NCI-H1092 treated with DMSO at 0.1 percent for 48 hours (cell line): ENCODE results near the gene KLHL6.
A peak's percentile ranks its signal among the peaks of the same experiment; 100 is the strongest.
"Not testable (repeated sequence)": the region's sequence is repeated elsewhere in the genome, so short reads cannot be mapped to it uniquely, and the experiment has no call there.

Experiments
- DNase-seq: peaks from one replicate; lab custom pipeline; 2025; lab: John Stamatoyannopoulos, UW

Gene KLHL6

GRCh38 chr3:183448369-183449128, 107.0 kb downstream of the KLHL6 start:
- no peak for DNase-seq

DNA sequence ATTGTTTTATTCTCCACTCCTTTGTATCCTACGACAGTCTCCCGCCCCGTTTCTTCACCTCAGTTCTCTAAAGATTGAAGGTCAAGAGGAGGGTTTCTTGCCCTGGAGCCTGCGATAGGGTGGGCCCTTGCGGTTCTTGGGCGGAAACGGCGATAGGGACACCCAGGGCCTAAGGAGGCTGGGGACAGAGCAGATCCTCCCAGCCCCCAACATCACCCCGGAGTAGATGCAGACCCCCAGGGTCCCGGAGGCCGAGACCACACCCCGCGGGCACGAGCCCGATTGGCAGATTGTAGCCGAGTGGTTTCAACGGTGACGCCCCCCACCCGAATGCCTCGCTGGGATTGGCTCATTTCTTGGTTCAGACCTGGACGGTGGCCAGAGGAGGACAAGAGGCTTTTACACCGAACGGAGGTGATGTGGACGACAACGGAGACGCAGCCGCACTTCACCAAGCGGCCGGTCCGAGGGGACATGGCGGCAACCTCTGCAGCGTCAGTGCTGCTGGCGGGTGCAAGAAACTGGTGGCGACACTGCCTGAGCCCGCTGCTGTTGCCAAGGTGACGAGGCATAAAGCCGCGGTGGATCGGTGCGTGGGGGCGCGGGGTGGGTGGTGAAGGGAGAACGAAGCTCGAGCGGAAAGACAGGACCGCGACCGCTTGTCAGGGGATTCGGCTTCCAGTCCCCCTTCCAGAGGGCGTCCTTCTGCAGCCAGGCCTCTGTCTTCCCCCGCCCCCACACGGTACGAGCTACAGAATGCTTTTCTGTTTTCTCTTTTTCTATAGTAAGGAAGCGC, 108.1 kb downstream of the KLHL6 start:
- peak; percentile 91 for DNase-seq

GRCh38 chr3:183446838-183447205, 108.7 kb downstream of the KLHL6 start:
- no peak for DNase-seq

DNA sequence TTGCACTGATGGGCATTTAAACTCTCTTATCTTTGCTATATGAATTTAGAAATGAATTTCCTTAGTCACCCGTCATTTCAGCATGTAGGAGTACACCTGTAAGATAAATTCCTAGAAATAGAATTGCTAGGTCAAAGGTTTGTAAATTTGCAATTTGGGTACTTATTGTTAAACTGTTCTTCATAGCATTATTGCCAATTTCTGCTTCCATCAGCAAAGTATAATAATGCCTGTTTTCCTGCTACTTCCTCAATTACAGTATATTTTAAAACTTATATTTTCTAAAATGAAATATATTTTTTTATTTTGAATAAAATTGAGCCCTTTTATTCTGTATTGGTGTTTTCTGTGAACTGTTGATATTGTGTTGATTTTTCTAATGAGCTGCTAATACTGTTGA, 110.8 kb downstream of the KLHL6 start:
- no peak for DNase-seq

DNA sequence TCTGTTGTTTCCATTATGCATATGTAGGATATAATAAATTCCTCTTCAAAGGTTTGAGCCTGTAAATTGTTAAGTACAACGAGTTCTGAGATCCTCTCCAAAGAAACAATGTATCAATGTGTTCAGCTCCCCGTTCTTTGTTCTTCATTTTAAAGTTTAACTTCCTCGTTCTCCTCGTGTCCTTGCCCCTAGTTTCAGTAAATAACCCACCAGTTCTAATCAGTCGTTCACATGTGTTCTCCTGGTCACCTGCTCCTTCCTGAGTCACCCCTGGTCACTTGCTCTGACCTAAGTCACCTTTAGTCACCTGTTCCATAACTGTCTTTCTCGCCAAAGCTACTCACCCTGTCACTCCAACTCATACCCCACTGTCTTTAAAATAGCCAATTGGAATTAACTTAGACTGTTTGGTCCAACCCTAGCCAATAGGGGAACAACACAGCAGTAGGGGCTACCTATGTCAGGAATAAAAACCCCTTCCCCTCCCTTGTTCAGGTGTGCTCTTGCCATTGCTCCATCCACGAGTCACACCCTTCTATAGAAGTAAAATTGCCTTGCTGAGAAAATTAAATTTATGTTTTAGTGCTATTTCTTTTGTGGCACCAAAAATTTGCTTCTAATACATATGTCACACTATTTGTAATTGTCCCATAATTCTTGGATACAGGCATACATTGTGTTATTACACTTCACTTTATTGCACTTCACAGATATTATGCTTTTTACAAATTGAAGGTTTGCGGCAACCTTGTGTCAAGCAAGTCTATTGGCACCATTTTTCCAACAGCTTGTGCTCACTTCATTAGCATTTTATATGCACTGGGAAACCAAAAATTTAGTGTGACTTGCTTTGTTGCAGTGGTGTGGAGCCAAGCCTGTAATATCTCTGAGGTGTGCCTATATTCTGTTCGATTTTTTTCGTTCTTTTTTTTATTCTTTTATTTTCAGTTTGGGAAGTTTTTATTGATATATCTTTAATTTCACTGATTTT, 111.8 kb downstream of the KLHL6 start:
- DNase-seq, result no peak

GRCh38 chr3:183442994-183443393, 112.5 kb downstream of the KLHL6 start:
- DNase-seq, result no peak

- not testable (repeated sequence) for DNase-seq
Measured at GRCh38 chr3:183440521-183440920, 115.0 kb downstream of the KLHL6 start.

GRCh38 chr3:183439515-183439914, 116.0 kb downstream of the KLHL6 start:
- no peak for DNase-seq

DNA sequence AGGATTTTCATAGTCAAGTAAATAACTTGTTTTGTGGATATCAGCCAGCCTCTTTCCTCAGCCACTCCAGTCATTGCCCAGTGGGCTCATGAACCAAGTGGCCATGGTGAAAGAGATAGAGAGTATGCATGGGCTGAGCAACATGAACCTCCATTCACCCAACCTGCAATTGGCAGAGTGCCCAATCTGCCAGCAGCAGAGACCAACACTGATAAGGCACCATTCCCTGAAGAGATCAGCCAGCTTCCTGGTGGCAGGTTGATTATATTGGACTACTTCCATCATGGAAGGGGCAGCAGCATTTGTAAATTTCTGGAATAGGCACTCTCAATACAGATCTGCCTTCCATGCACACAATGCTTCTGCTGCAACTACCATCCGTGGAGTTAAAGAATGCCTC, 116.8 kb downstream of the KLHL6 start:
- DNase-seq, result peak; percentile 19

DNA sequence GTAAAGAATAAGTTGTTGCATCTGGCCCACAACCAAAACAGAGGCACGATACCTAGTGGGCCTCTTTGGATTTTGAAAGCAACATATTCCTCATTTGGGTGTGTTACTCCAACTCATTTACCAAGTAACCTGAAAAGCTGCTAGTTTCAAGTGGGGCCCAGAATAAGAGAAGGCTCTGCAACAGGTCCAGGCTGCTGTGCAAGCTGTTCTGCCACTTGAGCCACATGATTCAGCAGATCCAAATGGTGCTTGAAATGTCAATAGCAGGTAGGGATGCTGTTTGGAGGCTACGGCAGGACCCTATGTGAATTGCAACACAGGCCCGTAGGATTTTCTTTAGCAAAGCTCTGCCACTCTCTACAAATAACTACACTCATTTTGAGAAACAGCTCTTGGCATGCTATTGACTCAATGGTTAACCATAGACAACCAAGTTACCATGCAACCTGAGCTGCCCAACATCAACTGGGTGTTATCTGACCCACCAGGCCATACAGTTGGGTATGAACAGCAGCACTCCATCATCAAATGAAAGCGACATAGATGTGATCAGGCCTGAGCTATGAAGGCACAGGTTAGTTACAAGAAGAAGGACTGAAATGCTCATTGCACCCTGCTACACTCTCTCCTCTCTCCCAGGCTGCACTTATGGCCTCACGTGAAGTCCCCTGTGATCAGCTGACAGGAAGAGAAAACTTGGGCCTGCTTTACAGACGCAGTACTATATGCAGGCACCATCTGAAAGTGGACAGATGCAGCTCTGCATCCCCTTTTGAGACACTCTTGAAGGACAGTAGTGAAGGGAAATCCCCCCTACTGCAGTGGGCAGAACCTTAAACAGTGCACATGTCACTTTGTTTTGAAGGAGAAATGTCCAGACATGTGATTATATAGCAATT, 117.6 kb downstream of the KLHL6 start:
- no peak for DNase-seq
